Measurements from ENCODE around the gene ZFP14.

Gene ZFP14

DNA sequence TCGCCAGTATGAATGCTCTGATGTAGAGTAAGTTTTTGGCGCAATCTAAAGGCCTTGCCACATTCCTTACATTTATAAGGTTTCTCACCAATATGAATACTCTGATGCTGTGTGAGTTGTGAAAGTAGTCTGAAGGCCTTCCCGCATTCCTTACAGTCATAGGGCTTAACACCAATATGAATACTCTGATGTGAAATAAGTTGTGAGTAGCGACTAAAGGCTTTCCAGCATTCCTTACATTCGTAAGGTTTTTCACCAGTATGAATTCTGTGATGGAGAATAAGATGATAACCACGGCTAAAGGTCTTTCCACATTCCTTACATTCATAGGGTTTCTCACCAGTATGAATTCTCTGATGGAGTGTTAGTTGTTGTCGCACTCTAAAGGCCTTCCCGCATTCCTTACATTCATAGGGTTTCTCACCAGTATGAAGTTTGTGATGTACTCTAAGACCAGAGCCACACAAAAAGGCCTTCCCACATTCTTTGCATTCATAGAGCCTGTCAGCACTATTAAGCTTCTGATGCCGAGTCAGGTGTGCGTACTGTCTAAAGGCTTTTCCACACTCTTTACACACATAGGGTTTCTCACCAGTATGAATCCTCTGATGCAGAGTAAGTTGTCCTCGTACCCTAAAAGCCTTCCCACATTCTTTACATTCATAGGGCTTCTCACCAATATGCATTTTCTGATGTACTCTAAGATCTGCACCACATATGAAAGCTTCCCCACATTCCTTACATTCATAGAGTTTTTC lies 14.1 kb upstream of the ZFP14 start:
- DNase-seq (ENCODE audit: low spot score) = no peak
- TF ChIP-seq CTCF (IDR thresholded peaks at IDR 0.05; ENCODE audit: extremely low read depth, insufficient read depth, missing control alignments) = no peak
- in situ Hi-C loops (cut with MboI; ENCODE audit: low pct_unique_long_range_greater_than_20kb, low sequenced_read_pairs, unreplicated experiment) = no loop called here

- DNase-seq (ENCODE audit: low spot score) = no peak
- no peak for TF ChIP-seq CTCF (IDR thresholded peaks at IDR 0.05; ENCODE audit: extremely low read depth, insufficient read depth, missing control alignments)
- in situ Hi-C loops (cut with MboI; ENCODE audit: low pct_unique_long_range_greater_than_20kb, low sequenced_read_pairs, unreplicated experiment) = no loop called here
Observed at GRCh38 chr19:36379510-36379819, 464 bp upstream of the ZFP14 start.

GRCh38 chr19:36377541-36378178 lies 1.3 kb downstream of the ZFP14 start:
- TF ChIP-seq CTCF (IDR thresholded peaks at IDR 0.05; ENCODE audit: extremely low read depth, insufficient read depth, missing control alignments) = no peak

GRCh38 chr19:36373638-36374156 lies 5.3 kb downstream of the ZFP14 start:
- no peak for TF ChIP-seq CTCF (IDR thresholded peaks at IDR 0.05; ENCODE audit: extremely low read depth, insufficient read depth, missing control alignments)
- in situ Hi-C loops (cut with MboI; ENCODE audit: low pct_unique_long_range_greater_than_20kb, low sequenced_read_pairs, unreplicated experiment) = no loop called here
- DNase-seq (ENCODE audit: low spot score) = no peak

More at GRCh38 chr19:36377541-36378178, 1.3 kb downstream of the ZFP14 start:
- in situ Hi-C loops (cut with MboI; ENCODE audit: low pct_unique_long_range_greater_than_20kb, low sequenced_read_pairs, unreplicated experiment) = no loop called here
- no peak for DNase-seq (ENCODE audit: low spot score)

DNA sequence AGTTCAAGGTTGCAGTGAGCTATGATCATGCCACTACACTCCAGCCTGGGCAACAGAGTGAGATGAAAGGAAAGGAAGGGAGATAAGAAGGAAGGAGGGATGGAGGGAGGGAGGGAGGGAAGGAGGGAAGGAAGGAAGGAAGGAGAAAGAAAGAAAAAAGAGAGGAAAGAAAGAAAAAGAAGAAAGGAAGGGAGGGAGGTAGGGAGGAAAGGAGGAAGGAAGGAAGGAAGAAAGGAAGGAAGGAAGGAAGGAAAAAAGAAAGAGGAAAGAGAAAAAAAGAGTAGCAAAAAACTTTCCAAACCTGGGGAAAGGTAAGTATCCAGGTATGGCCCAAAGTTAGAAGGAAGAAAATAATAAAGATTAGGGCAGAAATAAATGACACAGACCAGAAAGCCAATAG lies 7.1 kb downstream of the ZFP14 start:
- in situ Hi-C loops (cut with MboI; ENCODE audit: low pct_unique_long_range_greater_than_20kb, low sequenced_read_pairs, unreplicated experiment) = no loop called here
- no peak for TF ChIP-seq CTCF (IDR thresholded peaks at IDR 0.05; ENCODE audit: extremely low read depth, insufficient read depth, missing control alignments)
- no peak for DNase-seq (ENCODE audit: low spot score)

DNA sequence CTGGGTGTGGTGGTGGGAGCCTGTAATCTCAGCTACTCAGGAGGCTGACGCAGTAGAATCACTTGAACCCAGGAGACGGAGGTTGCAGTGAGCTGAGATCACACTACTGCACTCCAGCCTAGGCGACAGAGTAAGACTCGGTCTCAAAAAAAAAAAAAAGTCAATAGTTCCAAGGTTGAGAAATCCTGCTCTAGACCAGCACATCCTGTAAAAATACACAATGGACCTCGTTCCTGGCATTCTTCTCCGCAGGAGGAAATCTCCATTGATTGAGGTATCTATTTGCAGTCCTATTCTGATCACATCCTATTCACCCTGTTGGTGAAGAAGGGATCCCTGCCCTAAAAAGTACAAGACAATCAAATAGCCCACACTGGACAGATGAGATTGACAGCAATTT lies 15.2 kb downstream of the ZFP14 start:
- DNase-seq (ENCODE audit: low spot score) = no peak
- in situ Hi-C loops (cut with MboI; ENCODE audit: low pct_unique_long_range_greater_than_20kb, low sequenced_read_pairs, unreplicated experiment) = no loop called here
- no peak for TF ChIP-seq CTCF (IDR thresholded peaks at IDR 0.05; ENCODE audit: extremely low read depth, insufficient read depth, missing control alignments)
